Measurements from ENCODE around the gene TSGA10IP.
A peak's percentile ranks its signal among the peaks of the same experiment; 100 is the strongest.

GRCh38 chr11:66001942-66002647 lies 56.8 kb downstream of the TSGA10IP start, which contains the start of the genes BANF1 and EIF1AD:
- TF ChIP-seq, protein P1, sequence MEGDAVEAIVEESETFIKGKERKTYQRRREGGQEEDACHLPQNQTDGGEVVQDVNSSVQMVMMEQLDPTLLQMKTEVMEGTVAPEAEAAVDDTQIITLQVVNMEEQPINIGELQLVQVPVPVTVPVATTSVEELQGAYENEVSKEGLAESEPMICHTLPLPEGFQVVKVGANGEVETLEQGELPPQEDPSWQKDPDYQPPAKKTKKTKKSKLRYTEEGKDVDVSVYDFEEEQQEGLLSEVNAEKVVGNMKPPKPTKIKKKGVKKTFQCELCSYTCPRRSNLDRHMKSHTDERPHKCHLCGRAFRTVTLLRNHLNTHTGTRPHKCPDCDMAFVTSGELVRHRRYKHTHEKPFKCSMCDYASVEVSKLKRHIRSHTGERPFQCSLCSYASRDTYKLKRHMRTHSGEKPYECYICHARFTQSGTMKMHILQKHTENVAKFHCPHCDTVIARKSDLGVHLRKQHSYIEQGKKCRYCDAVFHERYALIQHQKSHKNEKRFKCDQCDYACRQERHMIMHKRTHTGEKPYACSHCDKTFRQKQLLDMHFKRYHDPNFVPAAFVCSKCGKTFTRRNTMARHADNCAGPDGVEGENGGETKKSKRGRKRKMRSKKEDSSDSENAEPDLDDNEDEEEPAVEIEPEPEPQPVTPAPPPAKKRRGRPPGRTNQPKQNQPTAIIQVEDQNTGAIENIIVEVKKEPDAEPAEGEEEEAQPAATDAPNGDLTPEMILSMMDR (IDR thresholded peaks at IDR 0.05), result no peak
- TF ChIP-seq POLR2AphosphoS5 (IDR thresholded peaks at IDR 0.05) (peak; percentile 78 to 89 (median 80)), POLR2A (IDR thresholded peaks at IDR 0.05) (peak; percentile 70)
